ENCODE data around the gene C1orf21. TPM values are rescaled to one million over a fixed set of nuclear protein-coding genes. Genes with fewer than 3 reads are reported as not detected.

Gene C1orf21
- total RNA-seq, 1 donor from 2014 or later, result 43.3 TPM

- no peak for TF ChIP-seq CTCF (IDR thresholded peaks at IDR 0.05; ENCODE audit: partially characterized antibody, unreplicated experiment)
- Mint-ChIP-seq H3K9me3 (ENCODE audit: unreplicated experiment) (no peaks in the 10 kb centered on the region), H3K27ac (ENCODE audit: unreplicated experiment) (no peak overlapping the region), H3K36me3 (ENCODE audit: unreplicated experiment) (no peaks in the 10 kb centered on the region), H3K27me3 (ENCODE audit: unreplicated experiment) (no peaks in the 10 kb centered on the region), H3K4me1 (ENCODE audit: low read depth, unreplicated experiment) (no peaks in the 10 kb centered on the region), H3K4me3 (ENCODE audit: unreplicated experiment) (no peak overlapping the region)
- no peak for DNase-seq
Measured at GRCh38 chr1:184445997-184446396, 59.2 kb downstream of the C1orf21 start.

- no peaks in the 10 kb centered on the region for H3K9me3 Mint-ChIP-seq (ENCODE audit: unreplicated experiment)
- H3K4me1 Mint-ChIP-seq (ENCODE audit: low read depth, unreplicated experiment), result no peaks in the 10 kb centered on the region
- TF ChIP-seq CTCF (IDR thresholded peaks at IDR 0.05; ENCODE audit: partially characterized antibody, unreplicated experiment), result no peak
- no peak for DNase-seq
- H3K4me3 Mint-ChIP-seq (ENCODE audit: unreplicated experiment), result no peak overlapping the region
- no peak overlapping the region for H3K27ac Mint-ChIP-seq (ENCODE audit: unreplicated experiment)
- H3K27me3 Mint-ChIP-seq (ENCODE audit: unreplicated experiment), result no peaks in the 10 kb centered on the region
- no peaks in the 10 kb centered on the region for H3K36me3 Mint-ChIP-seq (ENCODE audit: unreplicated experiment)
Measured at GRCh38 chr1:184447651-184448185, 60.9 kb downstream of the C1orf21 start.

GRCh38 chr1:184449916-184450315, 63.1 kb downstream of the C1orf21 start:
- no peaks in the 10 kb centered on the region for H3K4me1 Mint-ChIP-seq (ENCODE audit: low read depth, unreplicated experiment)
- H3K36me3 Mint-ChIP-seq (ENCODE audit: unreplicated experiment), result no peaks in the 10 kb centered on the region
- H3K9me3 Mint-ChIP-seq (ENCODE audit: unreplicated experiment), result no peaks in the 10 kb centered on the region
- no peak overlapping the region for H3K4me3 Mint-ChIP-seq (ENCODE audit: unreplicated experiment)
- no peak overlapping the region for H3K27ac Mint-ChIP-seq (ENCODE audit: unreplicated experiment)
- H3K27me3 Mint-ChIP-seq (ENCODE audit: unreplicated experiment), result no peaks in the 10 kb centered on the region
- DNase-seq, result no peak
- TF ChIP-seq CTCF (IDR thresholded peaks at IDR 0.05; ENCODE audit: partially characterized antibody, unreplicated experiment), result no peak

- H3K36me3 Mint-ChIP-seq (ENCODE audit: unreplicated experiment), result no peaks in the 10 kb centered on the region
- H3K9me3 Mint-ChIP-seq (ENCODE audit: unreplicated experiment), result no peaks in the 10 kb centered on the region
- TF ChIP-seq CTCF (IDR thresholded peaks at IDR 0.05; ENCODE audit: partially characterized antibody, unreplicated experiment), result no peak
- no peak for DNase-seq
- H3K4me3 Mint-ChIP-seq (ENCODE audit: unreplicated experiment), result no peak overlapping the region
- H3K27me3 Mint-ChIP-seq (ENCODE audit: unreplicated experiment), result peaks cover 2% of the 10 kb centered on the region
- no peak overlapping the region for H3K27ac Mint-ChIP-seq (ENCODE audit: unreplicated experiment)
- peaks cover 4% of the 10 kb centered on the region for H3K4me1 Mint-ChIP-seq (ENCODE audit: low read depth, unreplicated experiment)
Measured at GRCh38 chr1:184455786-184456185, 69.0 kb downstream of the C1orf21 start.

GRCh38 chr1:184456189-184456588, 69.4 kb downstream of the C1orf21 start:
- DNase-seq, result no peak
- no peaks in the 10 kb centered on the region for H3K36me3 Mint-ChIP-seq (ENCODE audit: unreplicated experiment)
- peaks cover 4% of the 10 kb centered on the region for H3K4me1 Mint-ChIP-seq (ENCODE audit: low read depth, unreplicated experiment)
- no peak overlapping the region for H3K4me3 Mint-ChIP-seq (ENCODE audit: unreplicated experiment)
- H3K9me3 Mint-ChIP-seq (ENCODE audit: unreplicated experiment), result no peaks in the 10 kb centered on the region
- H3K27ac Mint-ChIP-seq (ENCODE audit: unreplicated experiment), result no peak overlapping the region
- TF ChIP-seq CTCF (IDR thresholded peaks at IDR 0.05; ENCODE audit: partially characterized antibody, unreplicated experiment), result no peak
- H3K27me3 Mint-ChIP-seq (ENCODE audit: unreplicated experiment), result peaks cover 2% of the 10 kb centered on the region

Data from glutamatergic neuron (in vitro differentiated cells).